ENCODE measurements around the gene FZD10. TPM values are rescaled to one million over a fixed set of nuclear protein-coding genes. Genes with fewer than 3 reads are reported as not detected.

Gene FZD10
- total and polyA plus RNA-seq, 2 of the 4 experiments (the other 2 are of a cell fraction) = not detected

GRCh38 chr12:130128790-130129735 is 33.2 kb upstream of the FZD10 start:
- Histone ChIP-seq H3K4me1 (ENCODE audit: control insufficient read depth, insufficient read depth, low read length) (no peaks in the 10 kb centered on the region), H2BK5ac (ENCODE audit: low read depth, low read length, poor library complexity, severe bottlenecking) (no peak overlapping the region), H3K18ac (ENCODE audit: low read depth, low read length) (no peak overlapping the region), H4K91ac (ENCODE audit: insufficient read depth, low read depth, low read length) (no peak overlapping the region), H2AK5ac (ENCODE audit: low read depth, low read length) (no peak overlapping the region), H4K5ac (ENCODE audit: low read depth, low read length) (no peak overlapping the region), H4K8ac (ENCODE audit: low read depth in 2 of 2, low read length in 2 of 2) (no peak overlapping the region), H4K20me1 (ENCODE audit: insufficient read depth, low read length) (no peaks in the 10 kb centered on the region), H2BK20ac (ENCODE audit: low read depth, low read length) (no peak overlapping the region), H3K4me2 (ENCODE audit: low read depth, low read length) (no peak overlapping the region), H3K9ac (ENCODE audit: low read depth, low read length) (no peak overlapping the region), H2AFZ (replicated peaks; ENCODE audit: low read length, poor library complexity) (no peak overlapping the region), H3K4ac (ENCODE audit: low read depth, low read length) (no peak overlapping the region), H3K14ac (replicated peaks; ENCODE audit: low read depth, low read length) (no peak overlapping the region), H3K56ac (ENCODE audit: extremely low read depth, insufficient read depth, low read length) (no peak overlapping the region), H2BK15ac (ENCODE audit: low read depth, low read length) (no peak overlapping the region), H3K9me3 (ENCODE audit: control insufficient read depth, insufficient read depth, low read length) (peaks cover 58% of the 10 kb centered on the region), H2AK9ac (replicated peaks; ENCODE audit: low read depth, low read length, poor library complexity) (no peak overlapping the region), H3K4me3 (ENCODE audit: insufficient read depth, low read depth, low read length) (no peak overlapping the region), H3K27me3 (ENCODE audit: control insufficient read depth, insufficient read depth, low read length) (no peaks in the 10 kb centered on the region), H3K36me3 (ENCODE audit: control insufficient read depth, insufficient read depth, low read length) (no peaks in the 10 kb centered on the region), H2BK120ac (ENCODE audit: low read depth, low read length) (no peak overlapping the region), H3K79me1 (ENCODE audit: low read depth in 1 of 2, low read length in 2 of 2) (no peaks in the 10 kb centered on the region), H3K27ac (ENCODE audit: insufficient read depth, low read length) (no peak overlapping the region), H3K9me1 (ENCODE audit: insufficient read depth, low read length) (no peaks in the 10 kb centered on the region), H3K23ac (ENCODE audit: low read depth, low read length) (no peak overlapping the region)
- TF ChIP-seq NFE2L2 (IDR thresholded peaks at IDR 0.05; ENCODE audit: low read depth, low read length) = no peak
- TF ChIP-seq MXI1 (IDR thresholded peaks at IDR 0.05; ENCODE audit: borderline replicate concordance, low read depth, low read length) = no peak
- TF ChIP-seq ELK1 (IDR thresholded peaks at IDR 0.05; ENCODE audit: borderline replicate concordance, low read depth, low read length) = no peak
- no peak for TF ChIP-seq USF2 (IDR thresholded peaks at IDR 0.05; ENCODE audit: low read depth, low read length)
- TF ChIP-seq RFX5 (IDR thresholded peaks at IDR 0.05; ENCODE audit: low read depth, low read length) = no peak
- no peak for TF ChIP-seq CHD1 (IDR thresholded peaks at IDR 0.05; ENCODE audit: low read depth, low read length)
- TF ChIP-seq CEBPB (IDR thresholded peaks at IDR 0.05; ENCODE audit: low read depth, low read length) = no peak
- TF ChIP-seq FOS (IDR thresholded peaks at IDR 0.05; ENCODE audit: low read depth, low read length) = no peak
- no peak for TF ChIP-seq MAFK (IDR thresholded peaks at IDR 0.05; ENCODE audit: low read depth, low read length)
- TF ChIP-seq RAD21 (IDR thresholded peaks at IDR 0.05; ENCODE audit: low read length) = no peak
- no peak for TF ChIP-seq BHLHE40 (IDR thresholded peaks at IDR 0.05; ENCODE audit: low read depth, low read length)
- TF ChIP-seq CTCF (conservative IDR thresholded peaks at IDR 0.05; ENCODE audit: low read depth, low read length) = no peak
- TF ChIP-seq SMC3 (IDR thresholded peaks at IDR 0.05; ENCODE audit: low read depth, low read length) = no peak
- intact Hi-C loops (cut with micrococcal nuclease) (no loop called here), in situ Hi-C loops (cut with MboI; ENCODE audit: low sequenced_read_pairs) (no loop called here), dilution Hi-C loops (cut with HindIII; ENCODE audit: low sequenced_read_pairs, unreplicated experiment) (no loop called here)
- CTCF ChIA-PET = no interaction called here
- DNase-seq (no peak), ATAC-seq (ENCODE audit: low read depth) (no peak)
- no TSS peak for BruUV-seq (replicated peaks)
- WGBS, 2 experiments (ENCODE audit: extremely low coverage in 2 of 2, insufficient read length in 1 of 2) = 74% methylated on average over 3 of the region's 15 CpGs; no CpG with 5 or more reads in 1 of the 2 experiments
- POLR2A ChIA-PET (ENCODE audit: unreplicated experiment) = no interaction called here

Data from IMR-90 (cell line).